Measurements from ENCODE around the gene ZXDC.

ZXDC gene, protein sequence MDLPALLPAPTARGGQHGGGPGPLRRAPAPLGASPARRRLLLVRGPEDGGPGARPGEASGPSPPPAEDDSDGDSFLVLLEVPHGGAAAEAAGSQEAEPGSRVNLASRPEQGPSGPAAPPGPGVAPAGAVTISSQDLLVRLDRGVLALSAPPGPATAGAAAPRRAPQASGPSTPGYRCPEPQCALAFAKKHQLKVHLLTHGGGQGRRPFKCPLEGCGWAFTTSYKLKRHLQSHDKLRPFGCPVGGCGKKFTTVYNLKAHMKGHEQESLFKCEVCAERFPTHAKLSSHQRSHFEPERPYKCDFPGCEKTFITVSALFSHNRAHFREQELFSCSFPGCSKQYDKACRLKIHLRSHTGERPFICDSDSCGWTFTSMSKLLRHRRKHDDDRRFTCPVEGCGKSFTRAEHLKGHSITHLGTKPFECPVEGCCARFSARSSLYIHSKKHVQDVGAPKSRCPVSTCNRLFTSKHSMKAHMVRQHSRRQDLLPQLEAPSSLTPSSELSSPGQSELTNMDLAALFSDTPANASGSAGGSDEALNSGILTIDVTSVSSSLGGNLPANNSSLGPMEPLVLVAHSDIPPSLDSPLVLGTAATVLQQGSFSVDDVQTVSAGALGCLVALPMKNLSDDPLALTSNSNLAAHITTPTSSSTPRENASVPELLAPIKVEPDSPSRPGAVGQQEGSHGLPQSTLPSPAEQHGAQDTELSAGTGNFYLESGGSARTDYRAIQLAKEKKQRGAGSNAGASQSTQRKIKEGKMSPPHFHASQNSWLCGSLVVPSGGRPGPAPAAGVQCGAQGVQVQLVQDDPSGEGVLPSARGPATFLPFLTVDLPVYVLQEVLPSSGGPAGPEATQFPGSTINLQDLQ

DNA sequence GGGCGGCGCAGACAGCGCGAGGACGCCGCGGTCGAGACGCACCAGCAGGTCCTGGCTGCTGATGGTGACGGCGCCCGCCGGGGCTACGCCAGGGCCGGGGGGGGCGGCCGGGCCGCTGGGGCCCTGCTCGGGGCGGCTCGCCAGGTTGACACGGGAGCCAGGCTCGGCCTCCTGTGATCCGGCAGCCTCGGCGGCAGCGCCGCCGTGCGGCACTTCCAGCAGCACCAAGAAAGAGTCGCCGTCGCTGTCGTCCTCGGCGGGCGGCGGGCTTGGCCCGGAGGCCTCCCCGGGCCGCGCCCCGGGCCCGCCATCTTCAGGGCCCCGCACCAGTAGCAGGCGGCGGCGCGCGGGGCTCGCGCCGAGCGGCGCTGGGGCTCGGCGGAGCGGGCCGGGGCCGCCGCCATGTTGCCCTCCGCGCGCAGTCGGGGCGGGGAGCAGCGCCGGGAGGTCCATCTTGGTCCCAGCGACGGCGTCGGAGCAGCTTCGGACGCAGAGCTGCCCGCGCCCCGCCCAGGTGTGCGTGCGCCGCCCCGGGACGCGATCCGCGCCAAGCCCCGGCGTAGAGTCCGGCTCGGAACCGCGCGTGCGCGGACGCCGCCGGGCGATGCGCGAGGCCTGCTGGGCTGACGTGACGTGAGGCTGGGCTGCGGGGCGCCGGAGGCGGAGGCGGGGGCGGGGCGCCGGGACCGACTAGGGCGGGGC, at the start of gene ZXDC:
ZXDC (minus strand) TSS at position 479 of the 702 bp plus-strand sequence; CDS start at position 453, 26 bp downstream.
- peak; percentile 92 for DNase-seq

DNA sequence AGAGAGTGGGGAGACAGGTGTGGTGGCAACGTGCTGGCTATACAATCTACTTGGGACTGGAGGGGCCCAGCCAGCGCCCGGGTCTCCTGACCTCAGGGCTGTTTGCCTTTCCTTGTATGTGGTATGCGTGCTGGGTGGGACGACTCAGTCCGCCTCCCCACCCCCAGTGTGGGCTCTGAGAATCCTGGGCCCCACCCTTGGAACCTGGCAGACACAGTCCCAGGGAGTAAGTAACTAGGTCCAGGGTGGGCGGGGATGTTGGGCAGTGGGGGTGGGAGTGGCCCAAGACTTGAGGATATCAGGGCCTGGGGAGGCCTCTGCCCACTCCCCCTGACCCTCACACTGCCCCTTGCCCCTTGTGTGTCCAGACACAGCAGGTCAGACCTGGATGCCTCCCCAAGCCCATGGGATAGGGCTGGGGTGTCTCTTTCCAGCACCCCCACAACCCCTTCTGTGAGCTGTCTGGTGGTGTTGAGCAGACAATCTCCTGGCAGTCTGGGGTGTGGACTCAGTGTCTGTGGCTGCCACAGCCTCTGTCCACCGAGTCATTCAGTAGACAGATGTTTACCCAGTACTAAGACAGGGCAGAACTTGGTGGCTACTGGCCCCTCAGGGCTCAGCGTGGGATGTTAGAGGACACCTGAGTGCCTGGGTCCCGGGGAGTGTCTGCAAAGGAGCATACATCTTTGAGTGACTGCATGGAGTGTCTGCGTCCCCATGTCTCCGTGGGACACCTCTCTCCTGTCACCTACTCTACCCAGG, 49.6 kb upstream of the ZXDC start:
- DNase-seq: no peak

DNA sequence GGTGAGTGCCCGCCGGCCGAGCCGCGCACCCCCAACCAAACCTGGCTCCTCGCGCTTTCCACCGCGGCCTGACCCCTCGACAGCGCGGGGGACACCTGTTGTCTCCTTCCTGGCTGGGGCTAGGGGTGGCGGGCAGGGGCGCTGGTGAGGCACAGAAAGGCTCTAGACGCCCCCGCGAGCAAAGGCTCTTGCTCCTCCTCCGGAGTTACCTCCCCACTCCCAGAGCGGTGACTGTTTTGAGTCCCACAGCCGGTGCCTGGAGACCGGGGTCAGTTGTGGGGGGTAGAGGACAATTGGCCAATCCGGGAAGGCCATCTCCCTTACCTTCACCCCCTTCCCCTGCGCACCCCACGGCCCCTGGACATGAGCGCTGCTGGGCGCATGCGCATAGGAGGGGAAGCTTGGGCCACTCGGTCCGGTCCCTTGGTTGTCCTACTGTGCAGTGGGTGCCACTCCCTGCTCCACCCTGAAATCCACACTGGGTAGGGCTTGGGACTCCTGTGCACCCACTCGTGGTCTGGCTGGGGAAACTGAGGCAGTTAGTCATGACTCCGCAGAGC, 48.8 kb upstream of the ZXDC start:
- no peak for DNase-seq

DNA sequence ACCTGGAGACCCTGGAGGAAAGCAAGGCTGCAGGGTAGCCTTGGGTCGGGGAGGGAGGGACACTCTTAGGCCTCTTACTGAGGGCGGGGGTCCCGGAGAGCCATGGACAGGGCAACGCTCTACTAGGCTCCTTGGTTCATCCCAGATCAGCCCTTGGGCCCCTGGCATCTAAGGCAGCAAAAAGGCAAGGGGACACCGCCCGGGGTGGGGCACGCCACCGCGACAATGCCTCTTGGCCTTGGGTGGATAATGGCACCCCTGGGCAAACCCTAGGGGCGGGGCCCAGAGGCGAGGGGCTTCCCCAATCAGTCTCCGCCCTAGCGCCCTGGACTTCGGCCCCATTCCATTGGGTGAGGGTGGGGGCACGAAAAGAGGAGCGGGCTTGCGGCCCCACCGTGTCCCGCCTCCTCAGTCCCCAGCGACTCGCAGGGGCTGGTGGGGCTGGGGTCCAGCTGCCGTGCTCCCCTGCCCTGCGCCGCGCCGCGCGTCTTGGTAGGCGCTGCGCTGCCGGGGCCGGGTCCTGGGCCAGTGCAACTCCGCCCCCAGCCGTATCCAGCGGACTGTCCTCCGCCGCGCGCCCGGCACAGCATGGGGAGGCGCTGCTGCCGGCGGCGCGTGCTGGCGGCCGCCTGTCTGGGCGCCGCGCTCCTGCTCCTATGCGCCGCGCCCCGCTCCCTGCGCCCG, 48.2 kb upstream of the ZXDC start, which contains the start of gene CHST13:
CHST13 (plus strand) TSS at position 411 of the 684 bp plus-strand sequence; CDS start at position 589, 178 bp downstream.
- DNase-seq: no peak

DNA sequence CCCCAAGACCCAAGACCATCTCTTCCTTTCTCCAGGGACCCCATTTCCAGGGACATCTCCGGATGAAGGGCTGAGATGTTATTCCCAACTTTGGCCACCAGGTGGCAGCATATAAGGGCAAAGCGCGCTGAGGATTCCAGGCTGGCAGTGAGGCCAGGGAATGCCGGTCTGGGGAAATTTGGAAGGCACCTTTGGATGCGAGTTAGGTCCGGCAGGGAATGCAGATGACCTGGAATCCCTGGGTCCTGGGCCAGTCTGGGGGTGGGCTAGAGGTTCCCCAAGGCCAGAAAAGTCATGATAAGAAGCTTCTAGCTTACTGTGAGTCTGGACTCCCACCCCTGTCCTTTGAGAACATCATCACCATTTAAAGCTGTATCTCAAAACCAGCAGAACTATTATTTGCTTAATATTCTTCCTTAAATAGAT, 46.7 kb upstream of the ZXDC start:
- peak; percentile 32 for DNase-seq

DNA sequence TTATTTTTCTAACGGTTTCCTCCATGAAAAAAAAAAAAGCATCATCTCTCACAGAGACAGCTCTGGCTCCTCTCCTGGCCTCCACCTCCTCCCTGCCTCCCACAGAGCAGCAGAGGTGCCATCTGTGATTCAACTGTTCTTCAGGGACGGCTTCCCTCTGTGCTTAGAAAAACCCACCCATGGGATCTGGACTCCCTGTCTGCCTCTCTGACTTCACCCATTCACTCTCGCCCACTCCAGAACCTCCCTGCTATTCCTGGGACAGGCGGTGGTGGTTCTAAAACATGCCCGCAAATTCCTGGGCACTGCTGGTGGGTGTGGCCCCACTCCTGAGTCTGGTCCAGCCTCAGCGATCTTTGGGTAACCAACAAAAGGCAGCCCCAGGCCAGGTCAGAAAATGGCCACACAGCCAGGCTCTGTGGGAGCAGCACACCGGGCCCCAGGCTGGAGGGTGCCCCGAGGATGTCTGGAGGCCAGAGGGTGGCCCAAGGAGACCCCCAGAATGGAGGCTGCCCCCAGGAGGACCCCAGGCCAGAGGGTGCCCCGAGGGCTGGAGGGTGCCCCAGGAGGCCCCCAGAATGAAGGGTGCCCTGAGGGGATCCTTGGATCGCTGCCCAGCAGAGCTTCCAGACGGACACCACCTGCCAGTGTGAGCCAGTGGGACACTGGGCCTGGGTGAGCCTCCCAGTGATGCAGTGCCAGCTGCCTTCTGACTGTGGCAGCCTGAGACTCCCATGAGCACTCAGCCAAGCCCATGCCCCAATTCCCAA, 45.6 kb upstream of the ZXDC start:
- DNase-seq: no peak

DNA sequence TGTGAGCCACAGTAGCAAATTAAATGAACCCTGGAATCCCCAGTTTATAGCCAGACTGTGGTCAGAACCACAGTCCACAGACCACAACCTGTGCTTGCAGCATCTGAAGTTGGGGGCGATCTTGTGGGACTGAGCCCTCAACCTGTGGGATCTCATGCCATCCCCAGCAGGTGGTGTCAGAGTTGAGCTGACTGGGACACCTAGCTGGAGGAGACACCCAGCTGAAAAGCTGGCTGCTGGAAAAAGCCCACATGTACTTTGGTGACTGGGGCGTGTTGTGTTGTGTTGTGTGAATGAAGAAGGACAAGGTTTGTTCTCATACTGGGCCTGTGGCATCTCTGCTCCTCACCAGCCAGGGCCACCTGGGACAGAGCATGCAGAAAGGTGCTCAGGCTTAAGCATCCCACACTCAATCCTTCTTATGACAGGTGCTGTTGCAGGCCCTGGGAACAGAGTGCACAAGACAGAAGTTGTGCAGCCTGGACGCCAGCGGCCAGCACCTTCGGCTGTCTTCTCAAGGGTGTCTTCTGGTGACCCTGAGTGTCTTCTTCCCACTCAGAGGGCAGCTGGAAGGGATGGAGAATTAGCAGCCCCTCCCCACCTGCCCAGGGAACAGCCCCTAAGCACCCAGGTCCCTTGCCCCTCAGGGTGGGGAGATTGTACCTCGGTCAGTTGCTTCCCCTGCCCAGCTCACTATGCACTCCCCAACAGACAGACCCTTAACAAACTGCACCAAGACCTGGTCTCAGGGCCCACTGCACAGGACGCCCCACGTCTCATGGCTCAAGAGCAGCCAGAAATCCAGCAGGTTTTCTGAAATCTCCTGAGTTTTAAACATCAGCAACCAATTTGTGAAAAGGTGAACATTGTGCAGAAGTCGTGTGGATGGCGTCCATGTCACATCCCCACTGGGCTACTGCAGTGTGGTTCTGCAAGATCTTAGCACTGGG, 44.1 kb upstream of the ZXDC start:
- DNase-seq: no peak

DNA sequence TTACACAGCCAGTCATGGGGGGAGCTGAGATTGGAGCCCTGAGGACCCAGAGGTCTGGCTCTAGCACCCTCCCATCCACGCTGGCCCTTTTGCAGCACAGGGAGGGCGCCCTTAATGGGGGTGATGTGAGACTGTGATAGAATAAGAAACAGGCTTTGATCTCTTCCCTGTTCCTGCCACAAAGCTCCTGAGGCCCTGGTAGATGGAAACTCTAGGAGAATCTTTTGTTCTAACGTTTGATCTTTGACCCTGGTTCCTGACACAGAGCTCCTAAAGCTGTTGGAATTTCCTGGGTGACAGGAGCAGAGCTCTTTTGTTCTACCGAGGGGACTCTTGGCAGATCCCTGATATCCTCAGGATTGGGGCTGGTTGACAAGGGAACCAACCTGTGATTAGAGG, 43.1 kb upstream of the ZXDC start:
- no peak for DNase-seq

DNA sequence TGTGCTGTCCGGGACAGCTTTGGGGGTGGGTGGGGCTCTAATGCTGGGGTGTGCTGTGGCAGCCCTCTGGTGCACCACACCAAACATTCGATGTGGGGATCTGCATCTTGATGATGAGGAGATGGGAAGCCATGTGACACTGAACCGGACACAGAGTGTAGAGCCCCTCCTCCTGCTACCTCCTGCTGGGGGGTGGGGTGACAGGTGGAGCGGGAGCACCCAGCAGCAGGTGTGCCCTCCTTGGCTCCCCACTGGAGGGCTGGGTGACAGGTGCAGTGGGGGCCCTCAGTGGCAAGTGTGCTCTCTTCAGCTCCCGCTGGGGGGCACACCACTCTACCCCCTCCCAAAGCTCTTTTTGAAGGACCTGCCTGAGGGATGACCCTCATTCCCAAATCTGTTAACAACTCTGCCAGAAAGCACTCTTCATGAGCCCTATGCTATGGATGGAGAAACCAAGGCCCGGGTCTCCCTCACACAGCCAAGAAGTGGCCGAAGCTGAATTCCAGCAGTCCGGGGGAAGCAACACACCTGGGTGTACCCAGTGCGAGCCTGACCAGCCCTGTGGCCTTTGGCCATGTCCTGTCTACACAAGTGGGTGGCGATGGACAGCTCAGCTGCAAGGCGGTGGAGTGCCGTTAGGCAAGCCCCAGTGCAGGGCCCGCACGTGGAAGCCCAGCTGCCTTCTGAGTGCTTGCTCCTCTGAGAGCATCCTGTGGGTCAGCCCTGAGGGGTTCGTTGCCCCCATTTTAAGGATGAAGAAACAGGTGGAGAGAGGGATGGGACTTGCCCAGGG, 42.5 kb upstream of the ZXDC start:
- no peak for DNase-seq

DNA sequence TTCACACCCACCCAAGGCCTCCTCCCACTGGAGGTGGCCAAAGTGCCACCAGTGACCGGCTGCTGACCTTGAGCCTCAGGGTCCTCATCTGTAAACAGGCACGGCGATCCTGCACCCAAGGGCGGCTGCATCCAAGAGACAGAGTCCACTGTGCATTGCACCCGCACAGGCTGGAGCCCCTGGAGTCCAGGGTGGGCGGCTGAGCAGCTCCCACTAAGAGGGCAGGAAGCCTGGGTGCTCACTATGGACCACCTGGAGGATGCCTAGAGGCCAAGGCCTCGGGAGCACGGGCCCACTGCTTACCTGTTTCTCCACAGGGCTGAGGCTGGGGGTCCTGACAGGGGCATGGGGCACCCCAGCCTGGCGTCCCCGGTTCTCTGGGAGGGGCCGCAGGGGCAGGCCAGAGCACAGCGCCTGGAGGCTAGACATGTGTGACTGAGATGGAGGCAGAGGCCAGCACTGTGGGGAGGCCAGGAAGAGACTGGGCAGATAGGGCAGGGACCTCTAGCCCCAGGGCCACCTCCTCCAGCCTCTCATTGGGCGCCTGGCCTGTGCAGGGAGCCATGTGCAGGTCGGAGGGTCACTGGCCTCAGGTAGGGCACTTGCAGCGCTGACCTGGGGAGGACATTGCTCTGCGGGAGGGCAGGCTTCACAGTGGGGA, 41.7 kb upstream of the ZXDC start, which contains the start of gene UROC1:
UROC1 (minus strand) TSS at position 483 of the 661 bp plus-strand sequence; CDS start at position 429, 54 bp downstream.
- DNase-seq: no peak

DNA sequence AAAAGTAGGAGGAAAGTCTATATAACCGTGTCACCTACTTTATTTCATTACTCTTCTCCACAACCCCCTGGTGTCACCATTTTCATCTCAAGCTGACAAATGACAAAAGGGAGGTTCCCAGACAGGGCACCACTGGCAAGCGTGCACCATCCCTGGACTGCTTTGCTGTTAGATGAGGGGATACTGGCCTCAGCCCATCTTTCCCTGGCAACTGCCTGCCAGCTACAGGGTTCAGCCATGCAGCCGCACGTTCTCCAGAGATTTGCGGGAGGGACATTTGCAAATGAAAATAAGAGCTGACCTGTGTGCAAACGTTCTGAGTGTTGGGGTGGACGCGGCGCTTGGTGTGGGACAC, 41.2 kb upstream of the ZXDC start:
- no peak for DNase-seq

DNA sequence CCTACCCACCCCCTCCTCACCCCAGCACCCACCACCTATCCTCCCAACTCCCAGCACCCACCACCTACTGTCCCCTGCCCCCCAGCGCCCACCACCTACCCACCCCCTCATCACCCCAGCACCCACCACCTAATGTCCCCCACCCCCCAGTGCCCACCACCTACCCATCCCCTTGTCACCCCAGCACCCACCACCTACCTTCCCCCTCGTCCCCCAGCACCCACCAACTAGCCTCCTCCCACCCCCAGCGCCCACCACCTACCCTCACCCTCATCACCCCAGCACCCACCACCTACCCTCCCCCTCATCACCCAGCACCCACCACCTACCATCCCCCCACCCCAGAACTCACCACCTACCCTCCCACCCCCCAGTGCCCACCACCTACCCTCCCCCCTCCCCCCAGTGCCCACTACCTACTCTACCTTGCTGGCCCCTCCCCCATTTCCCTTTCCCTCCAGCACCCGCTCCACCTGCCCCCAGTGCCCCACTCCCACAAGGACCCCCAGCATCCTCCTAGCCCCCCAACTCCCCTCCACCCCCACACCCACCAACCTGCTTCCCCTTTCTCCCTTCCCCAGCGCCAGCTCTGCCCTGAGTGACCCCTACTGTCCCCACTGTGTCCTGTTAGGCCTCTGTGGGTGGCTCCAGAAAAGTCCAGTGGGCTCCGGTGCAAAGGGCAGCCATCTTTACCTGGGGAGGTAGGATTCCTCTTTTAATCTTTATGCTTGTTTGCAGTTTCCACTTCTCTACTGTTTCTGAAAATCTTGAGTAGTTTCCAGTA, 40.7 kb upstream of the ZXDC start:
- DNase-seq: no peak

DNA sequence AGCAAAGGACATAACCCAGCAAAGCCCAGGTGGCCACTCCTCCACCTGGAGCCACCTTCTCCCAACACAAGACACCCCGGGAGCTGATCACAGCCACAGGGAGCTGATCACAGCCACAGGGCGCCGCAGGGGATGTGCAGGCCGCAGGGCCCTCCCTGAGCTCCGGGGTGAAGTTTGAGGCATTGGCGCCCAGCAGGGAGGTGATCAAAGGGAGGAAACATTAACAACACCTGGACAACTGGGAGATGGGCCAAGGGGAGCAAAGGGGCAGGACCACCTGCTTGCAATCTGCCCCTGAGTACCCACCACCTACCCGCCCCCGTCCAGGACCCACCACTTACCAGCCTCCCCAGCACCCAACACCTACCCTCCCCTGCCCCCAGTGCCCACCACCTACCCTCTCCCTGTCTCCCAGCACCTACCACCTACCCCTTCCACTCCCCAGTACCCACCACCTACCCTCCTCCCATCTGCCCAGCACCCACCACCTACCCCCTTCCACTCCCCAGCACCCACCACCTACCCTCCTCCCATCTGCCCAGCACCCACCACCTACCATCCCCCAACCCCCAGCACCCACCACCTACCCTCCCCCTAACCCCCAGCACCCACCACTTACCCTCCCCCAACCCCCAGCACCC, 39.5 kb upstream of the ZXDC start:
- no peak for DNase-seq

DNA sequence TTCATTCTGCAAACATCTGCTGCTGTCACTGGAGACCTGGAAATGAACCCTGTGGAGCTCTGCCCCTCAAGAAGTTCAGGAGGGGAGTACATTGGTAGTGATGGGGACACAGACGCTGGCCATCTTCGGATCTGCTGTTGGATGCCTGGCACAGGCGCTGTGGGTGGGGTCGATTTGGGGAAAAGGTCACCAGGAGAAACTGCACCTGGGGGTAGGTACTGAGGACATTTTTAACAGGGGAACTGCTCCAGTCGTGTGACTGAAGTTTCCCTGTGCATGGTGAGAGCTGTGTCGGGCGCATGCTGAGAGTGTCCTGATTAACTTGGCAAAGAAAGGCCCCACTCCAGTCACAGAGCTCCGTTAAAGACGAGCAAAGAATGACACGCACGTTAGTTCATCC, 38.5 kb upstream of the ZXDC start:
- no peak for DNase-seq

DNA sequence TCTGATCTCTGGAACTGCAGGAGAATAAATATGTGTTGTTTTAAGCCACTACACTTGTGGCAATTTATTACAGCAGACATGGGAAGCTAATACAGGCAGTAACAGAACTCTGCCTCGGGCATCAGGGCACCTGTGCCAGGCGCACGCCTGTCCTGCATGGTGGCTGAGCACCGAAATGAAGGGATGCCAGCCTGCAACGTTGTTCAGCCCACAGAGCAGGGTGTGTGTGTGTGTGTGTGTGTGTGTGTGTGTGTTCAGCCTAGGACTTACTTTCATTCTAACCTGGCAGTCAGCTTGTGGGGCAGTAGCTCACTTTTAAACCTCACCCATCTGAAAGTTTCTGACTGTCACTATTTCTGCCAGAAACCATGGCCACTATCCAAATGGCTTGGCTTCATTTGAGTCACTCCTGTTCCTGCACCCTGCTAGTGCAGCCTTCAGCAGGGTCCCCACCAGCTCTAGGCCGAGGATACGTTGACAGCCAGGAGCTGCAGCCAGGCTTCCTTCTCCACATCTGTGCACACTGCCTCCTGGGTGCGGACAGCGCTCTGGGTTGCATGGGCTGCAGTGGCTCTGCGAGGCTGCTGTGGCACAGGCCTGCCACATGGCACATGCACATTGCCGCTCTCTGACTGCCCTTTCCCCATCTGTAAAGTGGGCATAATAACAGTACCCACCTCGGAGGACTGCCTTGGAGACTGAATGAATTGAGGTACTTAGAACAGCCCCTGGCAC, 37.4 kb upstream of the ZXDC start:
- DNase-seq: no peak

DNA sequence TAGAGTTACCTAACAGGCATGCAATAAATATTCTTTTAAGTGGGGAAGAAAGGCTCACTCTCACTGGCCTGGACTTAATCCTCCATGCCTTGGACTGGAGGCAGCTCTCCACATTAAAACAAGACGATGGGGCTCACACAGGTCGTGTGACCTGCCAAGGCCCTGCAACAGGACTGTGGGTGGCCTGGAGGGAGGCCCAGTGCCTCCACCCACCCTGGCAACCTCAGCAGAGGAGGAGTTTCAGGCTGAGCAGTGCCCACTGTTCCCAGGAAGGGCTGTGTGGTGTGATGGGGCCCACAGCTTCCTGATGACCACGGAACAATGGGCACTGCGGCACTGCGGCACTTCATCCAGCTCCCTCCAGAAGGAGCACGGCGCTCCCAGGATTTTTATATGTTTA, 36.3 kb upstream of the ZXDC start:
- no peak for DNase-seq
